WI38 (cell line): ENCODE results near the gene PRRG2.

Experiments
- H3K4me3 ChIP-seq: 2 replicates; pipeline ENCODE4 v1.5.1; 2011; ENCODE audit warnings: low read depth, mild to moderate bottlenecking, control low read depth, low read length
- TF ChIP-seq, protein P1 (sequence below): IDR thresholded peaks from 2 replicates; pipeline ENCODE4 v1.5.1; 2012; ENCODE audit warnings: low read depth, mild to moderate bottlenecking, control low read depth, low read length

Gene PRRG2

DNA sequence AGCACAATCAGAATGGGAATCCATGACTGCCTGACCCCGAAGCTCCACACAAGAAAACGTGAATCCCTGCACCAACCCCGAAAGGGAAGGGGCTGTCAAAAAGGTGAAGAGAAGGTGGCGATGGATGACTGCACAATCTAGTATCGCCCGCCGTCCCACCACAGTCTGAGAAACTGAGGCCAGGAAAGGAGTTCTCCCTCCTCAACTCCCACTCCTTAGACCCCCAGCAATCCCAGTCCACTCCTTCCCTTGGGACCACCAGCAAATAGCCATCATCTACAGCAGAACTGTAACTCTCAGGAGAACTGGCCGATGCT, 1.2 kb upstream of the PRRG2 start:
- TF ChIP-seq, protein P1, sequence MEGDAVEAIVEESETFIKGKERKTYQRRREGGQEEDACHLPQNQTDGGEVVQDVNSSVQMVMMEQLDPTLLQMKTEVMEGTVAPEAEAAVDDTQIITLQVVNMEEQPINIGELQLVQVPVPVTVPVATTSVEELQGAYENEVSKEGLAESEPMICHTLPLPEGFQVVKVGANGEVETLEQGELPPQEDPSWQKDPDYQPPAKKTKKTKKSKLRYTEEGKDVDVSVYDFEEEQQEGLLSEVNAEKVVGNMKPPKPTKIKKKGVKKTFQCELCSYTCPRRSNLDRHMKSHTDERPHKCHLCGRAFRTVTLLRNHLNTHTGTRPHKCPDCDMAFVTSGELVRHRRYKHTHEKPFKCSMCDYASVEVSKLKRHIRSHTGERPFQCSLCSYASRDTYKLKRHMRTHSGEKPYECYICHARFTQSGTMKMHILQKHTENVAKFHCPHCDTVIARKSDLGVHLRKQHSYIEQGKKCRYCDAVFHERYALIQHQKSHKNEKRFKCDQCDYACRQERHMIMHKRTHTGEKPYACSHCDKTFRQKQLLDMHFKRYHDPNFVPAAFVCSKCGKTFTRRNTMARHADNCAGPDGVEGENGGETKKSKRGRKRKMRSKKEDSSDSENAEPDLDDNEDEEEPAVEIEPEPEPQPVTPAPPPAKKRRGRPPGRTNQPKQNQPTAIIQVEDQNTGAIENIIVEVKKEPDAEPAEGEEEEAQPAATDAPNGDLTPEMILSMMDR = no peak

DNA sequence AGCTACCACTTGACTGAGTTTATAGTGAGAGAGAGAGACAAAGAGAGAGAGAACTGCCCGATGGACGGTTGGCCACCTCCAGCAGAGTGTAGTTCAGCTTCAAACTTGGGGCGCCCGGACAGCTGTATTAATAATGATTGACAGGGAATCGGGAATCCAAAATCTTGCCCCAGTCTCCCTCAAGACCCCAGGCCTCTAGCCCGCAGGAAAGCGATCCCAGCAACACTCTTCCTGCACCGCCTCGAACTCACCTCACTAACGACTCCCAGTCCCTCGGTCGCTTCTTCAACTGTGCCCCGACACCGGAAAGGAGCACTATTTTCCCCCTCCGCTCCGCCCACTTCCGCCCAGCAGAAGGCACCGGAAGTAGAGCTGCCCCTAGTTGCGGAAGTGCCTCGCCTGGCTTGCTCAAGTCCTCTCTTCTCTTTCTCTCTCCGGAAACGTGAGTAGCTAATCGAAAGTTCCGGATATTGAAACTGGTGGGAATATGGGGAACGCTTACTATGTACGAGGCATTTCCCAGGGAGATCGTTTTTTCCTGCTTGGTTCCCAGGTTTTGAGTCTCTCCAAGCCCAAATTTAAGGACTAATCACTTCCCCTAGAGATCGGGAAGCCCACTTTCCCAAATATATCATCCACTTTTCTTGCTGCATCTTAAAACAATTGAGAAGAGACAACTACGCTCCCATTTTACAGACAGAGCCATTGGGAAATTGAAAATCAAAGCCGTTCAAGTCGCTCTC, 681 bp upstream of the PRRG2 start, which contains the start of gene NOSIP:
TSS of gene NOSIP (minus strand) at position 293 of the 743 bp plus-strand sequence. CDS start 19,865 bp downstream, outside the sequence.
- TF ChIP-seq, protein P1 = no peak
- peak within 1 kb of the TSS; percentile 88 for H3K4me3 ChIP-seq

More for the DNA sequence above, 1.2 kb upstream of the PRRG2 start:
- H3K4me3 ChIP-seq = peak overlapping the region; percentile 88

DNA sequence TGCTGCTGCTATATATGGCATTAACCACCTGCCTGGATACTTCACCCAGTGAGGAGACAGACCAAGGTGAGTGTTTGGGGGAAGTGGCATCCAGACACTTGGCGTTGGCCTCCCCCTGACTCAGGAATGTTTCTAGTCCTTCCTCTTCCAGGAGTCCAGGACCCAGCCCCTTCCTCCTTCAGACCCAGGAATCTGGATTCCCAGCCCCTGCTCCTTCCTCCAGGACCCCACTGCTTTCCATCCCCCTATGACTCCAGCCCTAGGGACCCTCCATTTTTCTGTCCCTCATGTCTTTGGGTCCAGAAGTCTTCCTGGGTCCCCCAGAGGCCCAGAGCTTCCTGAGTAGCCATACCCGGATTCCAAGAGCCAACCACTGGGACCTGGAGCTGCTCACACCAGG, 2.1 kb downstream of the PRRG2 start:
- H3K4me3 ChIP-seq = no peak overlapping the region
- TF ChIP-seq, protein P1 = no peak

DNA sequence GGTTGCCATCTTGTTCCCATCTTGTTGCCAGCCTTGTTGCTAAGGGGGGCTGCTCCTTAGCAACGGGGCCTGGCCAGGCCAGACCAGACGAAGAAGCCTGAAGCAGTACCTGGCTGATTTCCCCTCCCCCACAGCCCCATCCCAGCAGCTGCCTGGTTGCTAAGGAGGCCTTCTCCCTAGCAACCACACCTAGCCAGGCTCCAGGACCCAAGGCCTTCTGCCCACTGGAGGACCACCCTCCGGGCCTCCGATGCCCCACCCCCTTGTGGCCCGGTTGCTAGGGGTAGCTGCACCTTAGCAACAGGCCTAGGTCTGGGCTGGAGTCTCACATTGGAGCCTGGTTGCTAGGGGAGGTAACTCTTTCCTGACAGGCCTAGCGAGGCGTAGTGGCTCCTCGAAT, 3.9 kb downstream of the PRRG2 start:
- TF ChIP-seq, protein P1 = no peak
- no peak overlapping the region for H3K4me3 ChIP-seq

DNA sequence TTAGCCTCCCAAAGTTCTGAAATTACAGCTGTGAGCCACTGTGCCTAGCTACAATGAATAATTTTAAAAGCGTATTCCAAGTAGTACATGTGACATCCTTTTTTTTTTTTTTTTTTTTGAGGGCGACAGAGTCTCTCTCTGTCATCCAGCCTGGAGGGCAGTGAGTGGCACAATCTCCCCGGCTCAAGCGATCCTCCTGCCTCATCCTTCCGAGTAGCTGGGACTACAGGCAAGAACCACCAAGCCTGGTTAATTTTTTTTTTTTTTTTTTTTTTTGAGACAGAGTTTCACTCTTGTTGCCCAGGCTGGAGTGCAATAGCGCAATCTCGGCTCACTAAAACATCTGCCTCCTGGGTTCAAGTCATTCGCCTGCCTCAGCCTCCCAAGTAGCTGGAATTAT, 6.1 kb downstream of the PRRG2 start:
- TF ChIP-seq, protein P1 = no peak
- no peak overlapping the region for H3K4me3 ChIP-seq

DNA sequence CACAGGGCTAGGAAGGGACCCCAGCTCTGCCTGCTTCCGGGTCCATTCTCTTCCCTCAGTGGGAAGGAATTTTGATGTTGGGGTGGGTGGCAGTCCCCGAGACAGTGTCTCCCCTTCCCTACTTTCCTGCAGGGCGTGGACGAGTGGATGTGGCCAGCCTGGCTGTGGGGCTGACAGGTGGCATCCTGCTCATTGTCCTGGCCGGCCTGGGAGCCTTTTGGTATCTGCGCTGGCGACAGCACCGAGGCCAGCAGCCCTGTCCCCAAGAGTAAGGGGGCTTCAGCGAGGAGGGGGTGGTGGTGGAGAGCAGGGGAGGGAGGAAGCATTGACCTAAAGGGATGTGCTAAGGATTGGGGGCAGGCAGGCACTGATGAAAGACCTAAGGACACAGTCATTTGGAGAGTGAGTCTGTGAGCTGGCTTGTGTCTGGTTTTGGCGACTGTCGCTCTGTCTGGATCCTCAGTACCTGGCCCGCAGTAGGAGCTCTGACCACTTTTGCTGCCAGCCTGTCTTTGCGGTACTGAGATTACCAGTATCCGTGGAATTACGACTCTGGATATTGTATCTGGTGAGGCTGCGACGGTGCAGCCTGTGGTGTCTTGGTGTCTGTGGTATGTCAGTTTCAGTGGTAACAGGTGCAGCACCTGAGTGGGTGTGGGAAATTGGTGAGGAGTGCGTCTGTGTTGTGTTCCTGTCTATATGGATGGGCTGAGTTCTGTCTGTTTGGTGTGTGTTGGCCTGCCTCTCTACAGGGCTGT, 7.4 kb downstream of the PRRG2 start:
- H3K4me3 ChIP-seq = no peak overlapping the region
- TF ChIP-seq, protein P1 = no peak

DNA sequence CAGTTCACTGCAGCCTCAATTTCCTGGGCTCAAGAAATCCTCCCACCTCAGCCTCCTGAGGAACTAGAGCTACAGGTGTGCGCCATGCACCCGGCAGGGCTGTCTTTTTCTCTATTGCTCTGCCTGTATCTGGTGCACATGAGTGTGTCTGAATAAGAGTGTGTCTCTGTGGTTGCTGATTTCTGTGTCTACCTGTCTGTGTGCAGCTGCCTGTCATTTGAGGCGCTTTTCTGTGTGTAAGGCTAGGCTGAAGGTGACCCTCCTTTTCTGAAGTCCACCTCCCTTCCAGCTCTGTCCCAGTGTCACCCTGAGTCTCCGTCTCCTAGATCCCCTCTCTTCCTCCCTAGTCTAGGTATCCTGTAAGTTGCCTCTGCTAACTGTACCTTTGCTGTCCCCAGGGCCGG, 8.4 kb downstream of the PRRG2 start:
- TF ChIP-seq, protein P1 = no peak
- H3K4me3 ChIP-seq = no peak overlapping the region
